HG03342 (cell line): ENCODE results near the gene UTP20.

Source experiments
- ATAC-seq: cut with Tn5 transposase; IDR thresholded peaks from one replicate; pipeline ENCODE4 v1.9.1; 2021; ENCODE audit warnings: mild to moderate bottlenecking, moderate library complexity; ENCODE audit not compliant: unreplicated experiment

The UTP20 gene

GRCh38 chr12:101424620-101425019 is 144.7 kb downstream of the UTP20 start:
- ATAC-seq: no peak

- no peak for ATAC-seq
Measured at GRCh38 chr12:101430456-101430855, 150.6 kb downstream of the UTP20 start.

- ATAC-seq: no peak
Measured at GRCh38 chr12:101436136-101436535, 156.2 kb downstream of the UTP20 start.
